Osteocyte (in vitro differentiated cells): Measurements from ENCODE around the gene TEC. TPM values are rescaled to one million over a fixed set of nuclear protein-coding genes. Genes with fewer than 3 reads are reported as not detected.

Source experiments
- DNase-seq: peaks from one replicate; pipeline ENCODE4 v3.0.0; 2021; ENCODE audit warnings: mixed read lengths; ENCODE audit not compliant: unreplicated experiment; ENCODE audit errors: extremely low spot score
- H3K27ac Mint-ChIP-seq: one replicate; pipeline ENCODE4 v1.8.0; 2021; ENCODE audit warnings: mild to moderate bottlenecking, mixed read lengths; ENCODE audit not compliant: unreplicated experiment
- H3K27me3 Mint-ChIP-seq: one replicate; pipeline ENCODE4 v1.8.0; 2021; ENCODE audit warnings: mixed read lengths; ENCODE audit not compliant: unreplicated experiment
- H3K36me3 Mint-ChIP-seq: one replicate; pipeline ENCODE4 v1.8.0; 2021; ENCODE audit warnings: mixed read lengths; ENCODE audit not compliant: unreplicated experiment
- H3K4me1 Mint-ChIP-seq: one replicate; pipeline ENCODE4 v1.8.0; 2021; ENCODE audit warnings: mixed read lengths; ENCODE audit not compliant: unreplicated experiment
- H3K4me3 Mint-ChIP-seq: one replicate; pipeline ENCODE4 v1.8.0; 2021; ENCODE audit warnings: mild to moderate bottlenecking, moderate library complexity, mixed read lengths; ENCODE audit not compliant: unreplicated experiment
- H3K9me3 Mint-ChIP-seq: one replicate; pipeline ENCODE4 v1.8.0; 2021; ENCODE audit warnings: mixed read lengths; ENCODE audit not compliant: unreplicated experiment
- total RNA-seq: library from RNA; stranded (reverse); gene quantifications from 2 replicates; pipeline ENCODE4 v1.2.1, GENCODE V29; 2021
- TF ChIP-seq, protein P1 (sequence below): fragments of 200-600 bp; sonication (generic); IDR thresholded peaks from 2 replicates; pipeline ENCODE4 v1.5.0; 2021; ENCODE audit warnings: antibody characterized with exemption, mild to moderate bottlenecking, moderate library complexity

The TEC gene
- total RNA-seq, 1 donor from 2014 or later, result not detected

DNA sequence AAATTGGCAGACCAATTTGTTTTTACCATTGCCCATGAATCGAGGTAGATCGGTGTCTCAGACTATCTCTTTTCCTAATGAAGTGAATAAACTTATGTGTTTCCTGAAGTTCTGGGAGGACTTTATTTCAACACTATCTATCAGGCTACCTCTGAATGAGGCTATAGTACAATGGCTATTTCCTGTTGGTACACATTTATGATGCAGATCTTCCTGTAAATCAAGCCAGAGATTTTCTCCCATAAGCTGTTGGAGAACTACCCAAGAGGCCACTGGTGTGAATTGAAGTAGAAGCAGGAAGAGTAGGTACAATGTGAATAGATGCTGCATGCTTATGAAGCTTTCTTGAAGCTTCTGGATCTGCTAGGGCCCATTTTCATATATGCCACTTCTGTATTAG is 151.6 kb downstream of the TEC start:
- no peaks in the 10 kb centered on the region for H3K36me3 Mint-ChIP-seq
- H3K9me3 Mint-ChIP-seq, result no peaks in the 10 kb centered on the region
- TF ChIP-seq, protein P1, sequence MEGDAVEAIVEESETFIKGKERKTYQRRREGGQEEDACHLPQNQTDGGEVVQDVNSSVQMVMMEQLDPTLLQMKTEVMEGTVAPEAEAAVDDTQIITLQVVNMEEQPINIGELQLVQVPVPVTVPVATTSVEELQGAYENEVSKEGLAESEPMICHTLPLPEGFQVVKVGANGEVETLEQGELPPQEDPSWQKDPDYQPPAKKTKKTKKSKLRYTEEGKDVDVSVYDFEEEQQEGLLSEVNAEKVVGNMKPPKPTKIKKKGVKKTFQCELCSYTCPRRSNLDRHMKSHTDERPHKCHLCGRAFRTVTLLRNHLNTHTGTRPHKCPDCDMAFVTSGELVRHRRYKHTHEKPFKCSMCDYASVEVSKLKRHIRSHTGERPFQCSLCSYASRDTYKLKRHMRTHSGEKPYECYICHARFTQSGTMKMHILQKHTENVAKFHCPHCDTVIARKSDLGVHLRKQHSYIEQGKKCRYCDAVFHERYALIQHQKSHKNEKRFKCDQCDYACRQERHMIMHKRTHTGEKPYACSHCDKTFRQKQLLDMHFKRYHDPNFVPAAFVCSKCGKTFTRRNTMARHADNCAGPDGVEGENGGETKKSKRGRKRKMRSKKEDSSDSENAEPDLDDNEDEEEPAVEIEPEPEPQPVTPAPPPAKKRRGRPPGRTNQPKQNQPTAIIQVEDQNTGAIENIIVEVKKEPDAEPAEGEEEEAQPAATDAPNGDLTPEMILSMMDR, result no peak
- H3K4me1 Mint-ChIP-seq, result no peaks in the 10 kb centered on the region
- H3K4me3 Mint-ChIP-seq, result no peak overlapping the region
- peaks cover 7% of the 10 kb centered on the region for H3K27me3 Mint-ChIP-seq
- DNase-seq, result no peak
- no peak overlapping the region for H3K27ac Mint-ChIP-seq

GRCh38 chr4:48116582-48116981 is 153.1 kb downstream of the TEC start:
- Mint-ChIP-seq H3K36me3 (no peaks in the 10 kb centered on the region), H3K4me1 (no peaks in the 10 kb centered on the region), H3K9me3 (no peaks in the 10 kb centered on the region), H3K27ac (no peak overlapping the region), H3K27me3 (peaks cover 11% of the 10 kb centered on the region), H3K4me3 (no peak overlapping the region)
- TF ChIP-seq, protein P1, result no peak
- DNase-seq, result no peak

DNA sequence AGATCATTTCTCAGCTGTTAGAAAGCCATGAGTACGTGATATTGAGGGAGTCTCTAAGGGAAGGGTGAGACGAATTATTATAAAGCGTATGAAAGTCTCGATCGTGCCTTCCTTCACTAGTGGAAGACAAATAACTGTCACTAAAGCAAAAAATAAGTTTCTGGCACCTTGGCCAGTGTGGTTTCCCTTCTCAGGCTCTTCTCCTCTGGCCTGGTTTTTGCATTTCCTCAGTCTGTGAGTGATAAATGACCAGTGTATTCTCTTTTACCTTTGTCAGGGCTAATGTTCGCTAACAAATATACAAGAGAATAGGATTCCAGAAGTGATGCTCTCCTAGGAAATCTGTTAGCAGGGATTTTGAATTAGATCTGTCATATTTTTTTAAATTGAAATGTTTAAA is 155.2 kb downstream of the TEC start:
- H3K9me3 Mint-ChIP-seq, result no peaks in the 10 kb centered on the region
- TF ChIP-seq, protein P1, result no peak
- DNase-seq, result no peak
- H3K27ac Mint-ChIP-seq, result no peak overlapping the region
- H3K27me3 Mint-ChIP-seq, result peaks cover 16% of the 10 kb centered on the region
- peaks cover 1% of the 10 kb centered on the region for H3K4me1 Mint-ChIP-seq
- no peaks in the 10 kb centered on the region for H3K36me3 Mint-ChIP-seq
- no peak overlapping the region for H3K4me3 Mint-ChIP-seq

DNA sequence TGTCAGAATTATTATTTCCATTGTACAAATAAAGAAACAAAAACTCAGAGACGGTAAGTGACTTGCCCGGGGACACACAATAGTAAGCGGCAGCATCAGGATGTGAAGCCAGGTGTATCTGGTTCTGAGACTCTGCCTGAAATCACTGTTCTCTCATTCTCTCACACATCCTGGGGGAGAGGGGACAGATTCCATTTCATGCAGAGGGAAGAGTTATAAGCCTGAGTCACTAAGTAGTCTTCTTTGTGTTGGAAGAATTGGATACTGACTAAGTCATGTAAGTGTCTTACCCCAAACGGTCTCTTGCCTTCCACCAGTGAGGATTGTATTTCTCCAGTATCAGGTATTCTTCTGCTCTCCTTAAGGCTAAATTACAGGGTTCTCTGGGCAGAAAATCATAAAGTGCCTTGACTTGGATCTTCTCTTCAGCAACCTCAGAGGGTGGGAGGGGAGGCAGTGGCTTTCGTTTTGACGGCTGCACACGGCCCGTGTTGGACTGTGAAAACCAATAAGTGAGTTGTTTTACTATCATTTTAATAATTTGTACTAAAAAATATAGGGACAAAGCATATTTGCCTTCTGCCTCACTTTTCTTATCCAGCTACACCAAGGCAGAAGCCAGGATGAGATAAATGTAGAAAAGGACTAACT is 157.5 kb downstream of the TEC start:
- DNase-seq, result no peak
- peaks cover 1% of the 10 kb centered on the region for H3K4me1 Mint-ChIP-seq
- no peak overlapping the region for H3K27ac Mint-ChIP-seq
- H3K4me3 Mint-ChIP-seq, result no peak overlapping the region
- H3K9me3 Mint-ChIP-seq, result no peaks in the 10 kb centered on the region
- TF ChIP-seq, protein P1, result no peak
- no peaks in the 10 kb centered on the region for H3K36me3 Mint-ChIP-seq
- peaks cover 11% of the 10 kb centered on the region for H3K27me3 Mint-ChIP-seq

DNA sequence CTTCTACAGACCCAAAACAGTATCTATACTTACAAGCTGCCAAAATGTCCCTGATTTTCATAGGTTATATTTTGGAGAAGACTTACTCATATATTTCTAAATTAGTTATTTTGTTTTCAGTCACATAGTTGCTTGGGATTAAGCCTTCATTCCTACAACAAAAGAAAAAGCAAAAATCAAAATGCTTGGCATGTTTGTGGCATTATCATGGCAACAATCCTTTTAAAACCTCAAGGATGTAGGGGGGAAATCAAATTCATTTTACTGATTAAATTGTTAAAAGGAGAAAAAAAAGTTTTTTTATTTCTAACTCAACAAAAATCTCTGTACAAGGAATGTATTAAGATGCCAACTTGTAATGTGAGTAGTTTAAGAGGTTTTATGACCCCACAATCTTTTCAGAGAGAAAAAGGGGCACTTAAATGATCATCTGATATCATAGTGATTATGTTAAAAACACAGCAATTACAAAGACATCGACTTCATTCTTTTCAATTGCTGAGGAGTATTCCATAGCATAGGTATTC is 159.1 kb downstream of the TEC start:
- Mint-ChIP-seq H3K4me3 (no peak overlapping the region), H3K27me3 (peaks cover 21% of the 10 kb centered on the region), H3K9me3 (no peaks in the 10 kb centered on the region), H3K36me3 (no peaks in the 10 kb centered on the region), H3K27ac (no peak overlapping the region), H3K4me1 (peaks cover 1% of the 10 kb centered on the region)
- DNase-seq, result no peak
- TF ChIP-seq, protein P1, result no peak
